SKM-1 (cell line): ENCODE data around the gene CRELD2.
"Not testable (repeated sequence)": the region's sequence is repeated elsewhere in the genome, so short reads cannot be mapped to it uniquely, and the experiment has no call there.

ENCODE experiments used
- DNase-seq: peaks from one replicate; lab custom pipeline; 2025; ENCODE audit not compliant: unreplicated experiment; lab: John Stamatoyannopoulos, UW

CRELD2 gene

GRCh38 chr22:49943405-49943765, 25.0 kb downstream of the CRELD2 start:
- DNase-seq: no peak

GRCh38 chr22:49943771-49944398, 25.5 kb downstream of the CRELD2 start:
- DNase-seq: no peak

GRCh38 chr22:49944399-49944891, 26.0 kb downstream of the CRELD2 start:
- no peak for DNase-seq

- DNase-seq: not testable (repeated sequence)
Observed at GRCh38 chr22:49945042-49945794, 26.8 kb downstream of the CRELD2 start.

- DNase-seq: no peak
Observed at GRCh38 chr22:49946612-49947295, 28.3 kb downstream of the CRELD2 start.

- no peak for DNase-seq
Observed at GRCh38 chr22:49947296-49947622, 28.8 kb downstream of the CRELD2 start.

- DNase-seq: no peak
Observed at GRCh38 chr22:49948116-49948957, 29.9 kb downstream of the CRELD2 start.

- DNase-seq: no peak
Observed at GRCh38 chr22:49948958-49949913, 30.8 kb downstream of the CRELD2 start.

- no peak for DNase-seq
Observed at GRCh38 chr22:49949914-49950292, 31.5 kb downstream of the CRELD2 start.

- no peak for DNase-seq
Observed at GRCh38 chr22:49950396-49950994, 32.1 kb downstream of the CRELD2 start.

- no peak for DNase-seq
Observed at GRCh38 chr22:49951000-49951677, 32.7 kb downstream of the CRELD2 start.

- no peak for DNase-seq
Observed at GRCh38 chr22:49951678-49951985, 33.2 kb downstream of the CRELD2 start.

GRCh38 chr22:49951986-49952896, 33.8 kb downstream of the CRELD2 start:
- DNase-seq: no peak

GRCh38 chr22:49953027-49953679, 34.7 kb downstream of the CRELD2 start:
- no peak for DNase-seq

GRCh38 chr22:49953680-49954344, 35.4 kb downstream of the CRELD2 start:
- DNase-seq: no peak

- no peak for DNase-seq
Observed at GRCh38 chr22:49954354-49954753, 35.9 kb downstream of the CRELD2 start.

- DNase-seq: no peak
Observed at GRCh38 chr22:49954991-49955580, 36.7 kb downstream of the CRELD2 start.
